ENCODE measurements around the gene HOXB7.

Gene HOXB7

GRCh38 chr17:48643697-48644012 lies 32.8 kb upstream of the HOXB7 start:
- no peak for DNase-seq (ENCODE audit: low read depth, low spot score)
- Histone ChIP-seq H3K36me3 (ENCODE audit: control insufficient read depth, insufficient read depth, low read length) (no peaks in the 10 kb centered on the region), H3K9me3 (ENCODE audit: control insufficient read depth, insufficient read depth, low read length) (no peaks in the 10 kb centered on the region), H3K27me3 (ENCODE audit: control insufficient read depth, insufficient read depth, low read length) (peaks cover 92% of the 10 kb centered on the region), H3K4me3 (ENCODE audit: low read length) (no peak overlapping the region), H3K27ac (ENCODE audit: low read length) (no peak overlapping the region), H3K4me1 (ENCODE audit: control insufficient read depth, insufficient read depth, low read length) (peaks cover 7% of the 10 kb centered on the region; the same call in 1 of the 2 replicates)

DNA sequence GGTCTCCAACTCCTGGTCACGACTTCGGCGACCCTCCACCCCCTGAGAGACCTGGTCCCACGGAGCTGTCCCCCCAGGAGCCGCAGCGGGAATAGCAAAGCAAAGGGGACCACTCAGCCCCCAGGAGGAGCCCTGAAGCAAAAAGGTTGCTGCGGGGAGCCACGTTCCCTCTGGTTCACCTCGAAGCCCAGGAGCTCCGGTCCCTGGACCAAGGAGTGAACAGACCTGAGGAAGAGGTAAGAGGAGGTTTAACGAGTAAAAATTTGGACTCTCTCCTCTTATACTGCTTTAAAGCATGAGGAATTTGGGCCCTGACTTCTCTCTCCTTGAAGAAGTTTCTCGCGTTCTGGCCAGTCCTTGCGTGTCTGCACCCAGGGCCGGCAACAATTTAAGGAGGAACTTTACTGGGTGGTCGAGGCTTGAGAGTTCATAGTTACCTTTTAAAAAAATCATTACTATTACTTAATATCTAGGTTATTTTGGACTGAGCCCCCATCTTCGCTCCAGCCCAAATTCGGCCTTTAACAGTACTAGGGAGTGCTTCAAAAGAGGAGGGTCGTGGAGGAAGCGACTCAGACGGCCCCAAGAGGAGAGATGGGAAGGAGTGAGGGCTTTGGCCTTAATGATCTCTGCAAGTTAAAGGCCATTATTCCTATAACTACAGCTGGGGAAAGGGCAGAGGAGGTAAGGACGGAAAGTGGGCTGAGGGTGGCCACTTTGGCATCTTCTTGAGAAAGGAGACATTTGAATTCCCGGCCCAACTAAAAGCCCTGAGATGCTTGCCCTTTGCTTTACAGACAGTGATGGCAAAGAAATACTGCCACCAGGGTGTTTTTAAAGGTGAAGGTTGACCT lies 32.3 kb upstream of the HOXB7 start:
- DNase-seq (ENCODE audit: low read depth, low spot score), result no peak
- H3K4me1 ChIP-seq (ENCODE audit: control insufficient read depth, insufficient read depth, low read length), result peaks cover 7% of the 10 kb centered on the region; the same call in 1 of the 2 replicates
- WGBS (ENCODE audit: insufficient coverage, insufficient read length), result no CpG with 5 or more reads among the region's 23 CpGs
- no peaks in the 10 kb centered on the region for H3K36me3 ChIP-seq (ENCODE audit: control insufficient read depth, insufficient read depth, low read length)
- no peaks in the 10 kb centered on the region for H3K9me3 ChIP-seq (ENCODE audit: control insufficient read depth, insufficient read depth, low read length)
- H3K27me3 ChIP-seq (ENCODE audit: control insufficient read depth, insufficient read depth, low read length), result peaks cover 93% of the 10 kb centered on the region
- no peak overlapping the region for H3K27ac ChIP-seq (ENCODE audit: low read length)
- H3K4me3 ChIP-seq (ENCODE audit: low read length), result no peak overlapping the region

GRCh38 chr17:48642059-48642842 lies 31.4 kb upstream of the HOXB7 start:
- no peak for DNase-seq (ENCODE audit: low read depth, low spot score)
- WGBS (ENCODE audit: insufficient coverage, insufficient read length), result no CpG with 5 or more reads among the region's 58 CpGs
- peaks cover 7% of the 10 kb centered on the region; the same call in 1 of the 2 replicates for H3K4me1 ChIP-seq (ENCODE audit: control insufficient read depth, insufficient read depth, low read length)

GRCh38 chr17:48641541-48642058 lies 30.8 kb upstream of the HOXB7 start:
- Histone ChIP-seq H3K36me3 (ENCODE audit: control insufficient read depth, insufficient read depth, low read length) (no peaks in the 10 kb centered on the region), H3K4me1 (ENCODE audit: control insufficient read depth, insufficient read depth, low read length) (peaks cover 7% of the 10 kb centered on the region; the same call in 1 of the 2 replicates), H3K27ac (ENCODE audit: low read length) (no peak overlapping the region), H3K9me3 (ENCODE audit: control insufficient read depth, insufficient read depth, low read length) (no peaks in the 10 kb centered on the region), H3K4me3 (ENCODE audit: low read length) (no peak overlapping the region), H3K27me3 (ENCODE audit: control insufficient read depth, insufficient read depth, low read length) (peaks cover 100% of the 10 kb centered on the region)
- DNase-seq (ENCODE audit: low read depth, low spot score), result no peak
- no CpG with 5 or more reads among the region's 29 CpGs for WGBS (ENCODE audit: insufficient coverage, insufficient read length)

More at GRCh38 chr17:48642059-48642842, 31.4 kb upstream of the HOXB7 start:
- no peaks in the 10 kb centered on the region for H3K9me3 ChIP-seq (ENCODE audit: control insufficient read depth, insufficient read depth, low read length)
- H3K27me3 ChIP-seq (ENCODE audit: control insufficient read depth, insufficient read depth, low read length), result peaks cover 94% of the 10 kb centered on the region
- no peaks in the 10 kb centered on the region for H3K36me3 ChIP-seq (ENCODE audit: control insufficient read depth, insufficient read depth, low read length)
- H3K27ac ChIP-seq (ENCODE audit: low read length), result no peak overlapping the region
- no peak overlapping the region for H3K4me3 ChIP-seq (ENCODE audit: low read length)

DNA sequence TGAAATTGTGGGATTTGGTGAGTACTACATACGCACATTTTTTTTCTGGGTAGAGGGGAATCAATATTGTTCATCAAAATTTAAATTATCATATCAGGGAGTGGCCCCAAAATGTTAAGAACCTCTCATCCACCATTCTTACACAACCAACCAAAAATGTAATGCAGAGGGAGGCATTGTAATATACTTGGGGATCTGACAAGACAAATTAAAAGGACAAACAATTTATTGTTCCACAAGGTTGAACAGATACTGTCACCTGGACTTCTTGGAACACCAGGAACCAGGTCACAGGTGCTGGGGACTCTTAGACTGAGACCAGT lies 30.0 kb upstream of the HOXB7 start:
- Histone ChIP-seq H3K4me3 (ENCODE audit: low read length) (no peak overlapping the region), H3K4me1 (ENCODE audit: control insufficient read depth, insufficient read depth, low read length) (peaks cover 2% of the 10 kb centered on the region; the same call in 1 of the 2 replicates), H3K27ac (ENCODE audit: low read length) (no peak overlapping the region), H3K9me3 (ENCODE audit: control insufficient read depth, insufficient read depth, low read length) (no peaks in the 10 kb centered on the region), H3K27me3 (ENCODE audit: control insufficient read depth, insufficient read depth, low read length) (peaks cover 97% of the 10 kb centered on the region), H3K36me3 (ENCODE audit: control insufficient read depth, insufficient read depth, low read length) (no peaks in the 10 kb centered on the region)
- DNase-seq (ENCODE audit: low read depth, low spot score), result no peak
- no CpG with 5 or more reads among the region's 1 CpG for WGBS (ENCODE audit: insufficient coverage, insufficient read length)

DNA sequence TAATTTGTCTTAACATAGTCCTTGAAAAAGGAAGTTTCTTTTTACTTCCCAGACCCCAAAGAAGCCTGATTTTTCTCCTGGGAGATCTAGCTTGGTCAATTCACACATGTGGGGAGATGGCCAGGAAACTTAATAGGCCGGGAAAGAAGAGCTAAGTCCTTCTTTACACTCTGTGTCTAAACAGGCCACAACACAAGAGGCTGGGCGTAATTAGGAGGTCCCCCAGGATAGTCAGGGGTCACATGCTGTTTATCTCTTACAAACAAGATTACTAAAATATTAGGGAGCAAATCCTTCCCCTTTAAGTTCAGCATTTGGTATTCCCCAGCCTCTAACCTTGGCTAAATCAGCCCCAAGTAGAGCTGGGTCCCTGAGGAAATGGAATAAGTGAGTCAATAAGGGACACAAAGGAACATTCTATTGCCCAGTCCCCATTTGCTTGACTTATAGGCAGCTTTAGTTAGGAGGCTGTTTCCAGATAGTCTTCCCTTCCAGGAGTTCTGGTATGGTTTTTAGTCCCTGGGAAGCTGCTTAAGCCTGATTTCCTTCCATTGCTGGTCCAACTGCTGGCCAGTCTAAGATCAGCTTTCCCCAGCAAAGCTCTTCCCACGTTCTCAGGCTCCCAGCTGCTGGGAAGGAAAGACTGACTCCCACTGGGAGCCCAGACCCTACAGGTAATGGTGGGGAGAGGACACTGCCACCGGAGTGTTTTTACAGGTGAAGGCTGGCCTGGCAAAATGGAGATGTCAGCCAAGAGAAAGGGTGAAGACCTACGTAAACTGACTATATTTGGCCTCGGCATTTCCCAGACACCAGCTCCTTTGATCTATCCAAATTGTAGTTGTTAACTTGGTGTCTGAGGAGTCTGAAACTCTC lies 29.4 kb upstream of the HOXB7 start:
- Histone ChIP-seq H3K27me3 (ENCODE audit: control insufficient read depth, insufficient read depth, low read length) (peaks cover 97% of the 10 kb centered on the region), H3K36me3 (ENCODE audit: control insufficient read depth, insufficient read depth, low read length) (no peaks in the 10 kb centered on the region), H3K4me3 (ENCODE audit: low read length) (no peak overlapping the region), H3K27ac (ENCODE audit: low read length) (no peak overlapping the region), H3K9me3 (ENCODE audit: control insufficient read depth, insufficient read depth, low read length) (no peaks in the 10 kb centered on the region), H3K4me1 (ENCODE audit: control insufficient read depth, insufficient read depth, low read length) (peaks cover 2% of the 10 kb centered on the region; the same call in 1 of the 2 replicates)
- no CpG with 5 or more reads among the region's 6 CpGs for WGBS (ENCODE audit: insufficient coverage, insufficient read length)
- no peak for DNase-seq (ENCODE audit: low read depth, low spot score)

DNA sequence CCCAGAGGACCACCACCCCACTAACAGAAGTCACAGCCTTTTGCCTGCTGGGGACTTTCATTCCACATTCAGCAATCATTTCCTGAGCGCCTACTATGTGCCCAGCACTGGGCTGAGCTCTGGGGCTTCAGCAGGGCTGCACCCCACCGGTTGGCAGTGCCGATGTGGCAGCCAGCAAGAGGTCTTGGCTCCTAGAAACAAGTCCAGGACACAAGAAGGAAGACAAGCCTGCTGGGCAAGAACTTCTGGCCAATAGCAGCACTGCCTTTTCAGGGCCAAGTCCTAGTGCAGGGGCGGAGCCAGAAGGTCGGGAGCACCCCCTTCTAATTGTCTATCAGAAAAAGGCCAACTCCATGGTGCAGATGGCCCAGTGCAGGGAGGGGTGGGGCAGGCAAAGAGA lies 28.3 kb upstream of the HOXB7 start:
- no peak for DNase-seq (ENCODE audit: low read depth, low spot score)
- Histone ChIP-seq H3K4me3 (ENCODE audit: low read length) (no peak overlapping the region), H3K27ac (ENCODE audit: low read length) (no peak overlapping the region), H3K4me1 (ENCODE audit: control insufficient read depth, insufficient read depth, low read length) (peaks cover 2% of the 10 kb centered on the region; the same call in 1 of the 2 replicates), H3K27me3 (ENCODE audit: control insufficient read depth, insufficient read depth, low read length) (peaks cover 97% of the 10 kb centered on the region), H3K36me3 (ENCODE audit: control insufficient read depth, insufficient read depth, low read length) (no peaks in the 10 kb centered on the region), H3K9me3 (ENCODE audit: control insufficient read depth, insufficient read depth, low read length) (no peaks in the 10 kb centered on the region)
- no CpG with 5 or more reads among the region's 5 CpGs for WGBS (ENCODE audit: insufficient coverage, insufficient read length)

- H3K27me3 ChIP-seq (ENCODE audit: control insufficient read depth, insufficient read depth, low read length), result peaks cover 96% of the 10 kb centered on the region
- no peak overlapping the region for H3K4me3 ChIP-seq (ENCODE audit: low read length)
- H3K4me1 ChIP-seq (ENCODE audit: control insufficient read depth, insufficient read depth, low read length), result peaks cover 1% of the 10 kb centered on the region; the same call in 1 of the 2 replicates
- no peaks in the 10 kb centered on the region for H3K9me3 ChIP-seq (ENCODE audit: control insufficient read depth, insufficient read depth, low read length)
- no CpG with 5 or more reads among the region's 18 CpGs for WGBS (ENCODE audit: insufficient coverage, insufficient read length)
- no peak for DNase-seq (ENCODE audit: low read depth, low spot score)
- no peaks in the 10 kb centered on the region for H3K36me3 ChIP-seq (ENCODE audit: control insufficient read depth, insufficient read depth, low read length)
- no peak overlapping the region for H3K27ac ChIP-seq (ENCODE audit: low read length)
These were observed 26.8 kb upstream of the HOXB7 start for GRCh38 chr17:48637323-48638260.

DNA sequence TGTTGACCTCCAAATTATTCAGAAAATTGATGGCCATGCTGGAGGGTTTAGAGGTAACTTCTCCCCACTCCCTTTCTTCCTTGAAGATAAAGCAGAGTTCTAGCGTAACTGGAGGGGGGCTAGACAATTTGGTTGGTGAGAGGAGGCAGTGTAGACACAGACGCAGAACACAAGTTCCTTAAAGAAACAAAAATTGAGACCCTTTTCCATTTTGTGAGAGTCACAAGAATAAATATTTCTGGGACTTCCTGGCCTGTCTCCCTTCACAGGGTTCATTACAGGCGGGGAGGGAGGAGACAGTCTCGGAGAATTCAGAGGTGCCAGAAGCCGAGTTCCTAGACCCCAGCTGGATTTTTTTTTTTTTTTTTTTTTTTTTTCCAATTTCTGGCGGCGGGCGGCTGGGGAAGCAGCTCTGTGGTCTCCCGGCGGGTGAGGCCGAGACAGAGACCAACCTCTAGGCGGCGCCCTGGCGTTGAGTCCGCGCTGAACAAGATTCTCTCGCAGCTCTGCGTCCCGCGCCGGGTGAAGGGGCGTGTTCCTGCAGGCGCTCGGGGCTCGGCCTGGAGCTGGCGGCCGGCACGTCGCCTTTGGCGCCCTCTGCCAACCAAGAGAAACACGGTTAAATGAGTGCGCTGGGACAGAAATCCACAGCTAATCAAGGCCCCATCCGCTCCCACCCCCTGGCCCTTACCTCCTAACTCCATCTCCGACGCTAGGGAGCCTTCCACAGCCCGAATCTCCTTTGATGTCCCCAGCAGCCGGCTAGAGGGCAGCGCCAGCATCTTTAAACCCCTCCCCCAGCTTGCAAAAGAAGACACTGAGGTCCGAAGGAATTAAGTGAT lies 25.6 kb upstream of the HOXB7 start:
- Histone ChIP-seq H3K4me1 (ENCODE audit: control insufficient read depth, insufficient read depth, low read length) (peaks cover 2% of the 10 kb centered on the region; the same call in 1 of the 2 replicates), H3K27me3 (ENCODE audit: control insufficient read depth, insufficient read depth, low read length) (peaks cover 96% of the 10 kb centered on the region), H3K27ac (ENCODE audit: low read length) (no peak overlapping the region), H3K4me3 (ENCODE audit: low read length) (no peak overlapping the region), H3K36me3 (ENCODE audit: control insufficient read depth, insufficient read depth, low read length) (no peaks in the 10 kb centered on the region), H3K9me3 (ENCODE audit: control insufficient read depth, insufficient read depth, low read length) (no peaks in the 10 kb centered on the region)
- no CpG with 5 or more reads among the region's 39 CpGs for WGBS (ENCODE audit: insufficient coverage, insufficient read length)
- peak; percentile 93 for DNase-seq (ENCODE audit: low read depth, low spot score)

Measured in iPS DF 6.9 (cell line).